ENCODE results near the gene NEDD4L. TPM values are rescaled to one million over a fixed set of nuclear protein-coding genes. Genes with fewer than 3 reads are reported as not detected.

The NEDD4L gene
- total and polyA plus RNA-seq, 2 experiments from 2014 or later = 36.2 to 72.3 TPM

GRCh38 chr18:58080451-58080850 is 36.4 kb downstream of the NEDD4L start (continued):
- TF ChIP-seq REST (IDR thresholded peaks at IDR 0.05; ENCODE audit: unreplicated experiment) (no peak), STAT1 (IDR thresholded peaks at IDR 0.05; ENCODE audit: unreplicated experiment) (no peak), ZNF331 (CRISPR knock-in tag; IDR thresholded peaks at IDR 0.05; ENCODE audit: low read depth) (no peak), JUNB (IDR thresholded peaks at IDR 0.05; ENCODE audit: unreplicated experiment) (no peak), EZH2phosphoT487 (IDR thresholded peaks at IDR 0.05; ENCODE audit: unreplicated experiment) (no peak), EZH2 (IDR thresholded peaks at IDR 0.05; ENCODE audit: low read depth, unreplicated experiment) (no peak)

- H3K9me3 Mint-ChIP-seq = peaks cover 21% of the 10 kb centered on the region
- peak overlapping the region; percentile 95 for H3K27ac Mint-ChIP-seq
- H3K4me3 Mint-ChIP-seq = peak overlapping the region; percentile 8; the same call in 2 of the 3 replicates
- TF ChIP-seq NANOG (IDR thresholded peaks at IDR 0.05; ENCODE audit: borderline replicate concordance) (peak; percentile 76; the same call in 1 of the 2 replicates), CREB1 (CRISPR knock-in tag; IDR thresholded peaks at IDR 0.05; ENCODE audit: low read depth) (no peak), ZNF114 (CRISPR knock-in tag; IDR thresholded peaks at IDR 0.05) (no peak)
- no peaks in the 10 kb centered on the region; the same call in 1 of the 2 replicates for H3K9me2 ChIP-seq (ENCODE audit: insufficient read depth)
- H3K4me3 ChIP-seq = no peak overlapping the region
- H3K36me3 ChIP-seq (ENCODE audit: insufficient read depth) = peaks cover 4% of the 10 kb centered on the region; the same call in 1 of the 2 replicates
- DNase-seq (ENCODE audit: low spot score) (peak; percentile 36), ATAC-seq (peak; percentile 69)
- H4K20me1 ChIP-seq (replicated peaks; ENCODE audit: insufficient read depth) = no peaks in the 10 kb centered on the region
- H3K27me3 ChIP-seq (ENCODE audit: insufficient read depth) = no peaks in the 10 kb centered on the region
- peaks cover 41% of the 10 kb centered on the region for H3K4me1 ChIP-seq (ENCODE audit: insufficient read depth)
- peak overlapping the region; percentile 58 for H3K27ac ChIP-seq (ENCODE audit: low read depth)
- H3K79me2 ChIP-seq (replicated peaks; ENCODE audit: insufficient read depth) = peaks cover 85% of the 10 kb centered on the region
- peaks cover 42% of the 10 kb centered on the region for H3K36me3 Mint-ChIP-seq (ENCODE audit: low read depth)
- no peak overlapping the region for H2AFZ ChIP-seq
- H3F3A ChIP-seq (replicated peaks; ENCODE audit: low read depth) = no peaks in the 10 kb centered on the region
- peaks cover 41% of the 10 kb centered on the region for H3K4me1 Mint-ChIP-seq
- H3K4me2 ChIP-seq = peak overlapping the region; percentile 8
- peaks cover 9% of the 10 kb centered on the region for H3K27me3 Mint-ChIP-seq (ENCODE audit: insufficient read depth, low read depth, poor library complexity)
These were observed 44.1 kb downstream of the NEDD4L start for GRCh38 chr18:58087928-58088690.

GRCh38 chr18:58088691-58089065 is 44.7 kb downstream of the NEDD4L start:
- Histone ChIP-seq H3K4me2 (peak overlapping the region; percentile 8), H3F3A (replicated peaks; ENCODE audit: low read depth) (no peaks in the 10 kb centered on the region), H3K4me3 (no peak overlapping the region), H4K20me1 (replicated peaks; ENCODE audit: insufficient read depth) (no peaks in the 10 kb centered on the region), H3K4me1 (ENCODE audit: insufficient read depth) (peaks cover 45% of the 10 kb centered on the region), H3K36me3 (ENCODE audit: insufficient read depth) (peaks cover 4% of the 10 kb centered on the region; the same call in 1 of the 2 replicates), H3K9me2 (ENCODE audit: insufficient read depth) (no peaks in the 10 kb centered on the region; the same call in 1 of the 2 replicates), H2AFZ (no peak overlapping the region), H3K27me3 (ENCODE audit: insufficient read depth) (no peaks in the 10 kb centered on the region), H3K79me2 (replicated peaks; ENCODE audit: insufficient read depth) (peaks cover 79% of the 10 kb centered on the region), H3K27ac (ENCODE audit: low read depth) (0 out of 2 replicates have a peak overlapping the region, but pooled peaks have one; percentile 7)
- no peak overlapping the region for H3K4me3 Mint-ChIP-seq
- H3K9me3 Mint-ChIP-seq = peaks cover 21% of the 10 kb centered on the region
- H3K27ac Mint-ChIP-seq = no peak overlapping the region; the same call in 1 of the 2 replicates
- H3K36me3 Mint-ChIP-seq (ENCODE audit: low read depth) = peaks cover 41% of the 10 kb centered on the region
- ATAC-seq (no peak), DNase-seq (ENCODE audit: low spot score) (no peak)
- H3K4me1 Mint-ChIP-seq = peaks cover 46% of the 10 kb centered on the region
- peaks cover 9% of the 10 kb centered on the region for H3K27me3 Mint-ChIP-seq (ENCODE audit: insufficient read depth, low read depth, poor library complexity)
- no peak for TF ChIP-seq JUNB (IDR thresholded peaks at IDR 0.05; ENCODE audit: unreplicated experiment)
- no peak for TF ChIP-seq STAT1 (IDR thresholded peaks at IDR 0.05; ENCODE audit: unreplicated experiment)
- no peak for TF ChIP-seq ZNF114 (CRISPR knock-in tag; IDR thresholded peaks at IDR 0.05)
- TF ChIP-seq POLR2AphosphoS5 (IDR thresholded peaks at IDR 0.05; ENCODE audit: low read depth) = no peak
- no peak for TF ChIP-seq CREB1 (CRISPR knock-in tag; IDR thresholded peaks at IDR 0.05; ENCODE audit: low read depth)
- TF ChIP-seq CTCF (conservative IDR thresholded peaks at IDR 0.05; ENCODE audit: low read depth in 2 of 2) = no peak
- no peak for TF ChIP-seq ZNF331 (CRISPR knock-in tag; IDR thresholded peaks at IDR 0.05; ENCODE audit: low read depth)
- no peak for TF ChIP-seq EZH2phosphoT487 (IDR thresholded peaks at IDR 0.05; ENCODE audit: unreplicated experiment)
